ENCODE results near the gene UBASH3A.

The UBASH3A gene

DNA sequence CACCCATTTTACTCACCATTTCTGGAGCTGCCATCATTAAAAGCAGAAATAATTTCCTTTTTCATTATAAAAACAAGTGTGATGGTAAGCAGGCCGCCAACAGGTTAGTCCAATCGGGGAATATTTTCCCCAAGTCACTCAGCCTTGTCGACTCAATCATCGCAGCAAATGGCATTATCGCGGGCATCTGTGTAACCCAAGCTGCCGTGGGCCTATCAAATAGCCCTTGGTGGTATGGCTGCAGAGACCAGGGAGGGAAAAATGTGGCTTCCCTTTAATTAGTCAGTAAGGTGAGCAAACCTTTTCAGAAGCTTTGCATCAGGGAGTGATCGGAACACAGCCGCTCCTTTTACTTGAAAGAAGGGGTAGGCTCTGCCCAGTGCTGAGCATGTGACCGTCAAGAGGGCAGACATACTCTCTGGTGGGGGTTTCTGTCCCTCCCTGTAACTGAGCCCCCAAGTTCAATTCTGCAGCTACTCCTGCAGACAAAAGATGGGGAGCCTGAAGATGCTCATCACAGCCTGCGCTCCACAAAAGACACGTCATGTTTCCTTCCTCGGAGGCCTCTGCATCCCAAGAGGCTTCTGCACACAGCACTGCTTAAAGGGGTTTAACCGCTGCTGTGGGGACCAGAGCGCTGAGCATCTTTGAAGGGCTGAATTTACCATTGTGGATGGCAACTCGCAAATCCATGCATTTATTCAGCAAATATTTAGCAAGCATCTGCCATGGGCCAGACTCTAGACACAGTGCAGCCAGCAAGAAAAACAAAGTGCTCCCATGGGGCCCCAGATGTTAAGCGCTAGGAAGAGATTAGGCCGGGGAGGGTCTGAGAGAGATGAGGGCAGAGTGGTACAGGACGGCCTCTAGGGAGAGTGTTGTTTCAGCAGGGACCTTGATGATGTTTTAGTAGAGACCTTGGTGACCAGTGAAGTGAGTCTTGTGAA, 6.6 kb upstream of the UBASH3A start:
- Histone ChIP-seq H3K4me3 (no peak overlapping the region), H3K27ac (no peak overlapping the region), H3K4me1 (no peaks in the 10 kb centered on the region), H3K9me3 (no peaks in the 10 kb centered on the region), H3K27me3 (peaks cover 0 to 15% of the 10 kb centered on the region in 2 donors), H3K36me3 (no peaks in the 10 kb centered on the region)
- no peak for DNase-seq
- intact Hi-C loops (cut with DNase I; ENCODE audit: low total_unique reads) = no loop called here
- TF ChIP-seq, protein P1, sequence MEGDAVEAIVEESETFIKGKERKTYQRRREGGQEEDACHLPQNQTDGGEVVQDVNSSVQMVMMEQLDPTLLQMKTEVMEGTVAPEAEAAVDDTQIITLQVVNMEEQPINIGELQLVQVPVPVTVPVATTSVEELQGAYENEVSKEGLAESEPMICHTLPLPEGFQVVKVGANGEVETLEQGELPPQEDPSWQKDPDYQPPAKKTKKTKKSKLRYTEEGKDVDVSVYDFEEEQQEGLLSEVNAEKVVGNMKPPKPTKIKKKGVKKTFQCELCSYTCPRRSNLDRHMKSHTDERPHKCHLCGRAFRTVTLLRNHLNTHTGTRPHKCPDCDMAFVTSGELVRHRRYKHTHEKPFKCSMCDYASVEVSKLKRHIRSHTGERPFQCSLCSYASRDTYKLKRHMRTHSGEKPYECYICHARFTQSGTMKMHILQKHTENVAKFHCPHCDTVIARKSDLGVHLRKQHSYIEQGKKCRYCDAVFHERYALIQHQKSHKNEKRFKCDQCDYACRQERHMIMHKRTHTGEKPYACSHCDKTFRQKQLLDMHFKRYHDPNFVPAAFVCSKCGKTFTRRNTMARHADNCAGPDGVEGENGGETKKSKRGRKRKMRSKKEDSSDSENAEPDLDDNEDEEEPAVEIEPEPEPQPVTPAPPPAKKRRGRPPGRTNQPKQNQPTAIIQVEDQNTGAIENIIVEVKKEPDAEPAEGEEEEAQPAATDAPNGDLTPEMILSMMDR (IDR thresholded peaks at IDR 0.05) = no peak

DNA sequence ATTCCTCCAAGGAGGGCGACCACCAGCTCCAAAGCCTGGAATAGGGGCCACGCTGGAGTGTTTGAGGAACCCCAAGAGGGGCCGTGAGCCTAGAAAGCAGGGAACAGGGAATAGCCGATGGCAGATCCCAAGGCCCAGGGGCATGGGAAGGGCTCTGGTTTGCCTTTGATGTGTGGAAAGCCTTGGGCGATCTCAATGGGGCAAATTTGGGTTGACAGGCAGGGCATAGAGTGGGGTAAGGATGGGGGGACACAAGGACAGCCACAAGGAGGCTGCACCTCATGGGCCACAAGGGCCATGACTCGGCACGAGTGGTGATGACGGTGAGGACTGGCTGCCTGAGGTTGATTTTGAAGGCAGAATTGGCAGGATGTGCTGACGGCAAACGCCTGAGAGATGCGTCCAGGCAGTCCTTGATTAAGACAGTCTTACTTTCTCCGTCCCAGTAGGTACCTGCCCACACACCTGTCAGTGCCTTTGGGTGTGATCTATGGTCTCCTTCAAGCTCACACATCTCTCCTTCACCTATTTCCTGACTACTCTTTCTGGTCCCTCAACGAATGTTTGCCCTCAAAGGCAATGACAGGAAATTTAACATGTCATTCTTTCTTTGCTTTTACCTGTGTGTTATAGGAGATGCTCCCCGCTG, 5.8 kb upstream of the UBASH3A start:
- TF ChIP-seq, protein P1 (IDR thresholded peaks at IDR 0.05) = no peak

GRCh38 chr21:42398436-42399028, 5.2 kb upstream of the UBASH3A start:
- H3K4me1 ChIP-seq = no peaks in the 10 kb centered on the region
- intact Hi-C loops (cut with DNase I; ENCODE audit: low total_unique reads) = no loop called here
- H3K27ac ChIP-seq = no peak overlapping the region
- no peak overlapping the region for H3K4me3 ChIP-seq
- no peaks in the 10 kb centered on the region for H3K36me3 ChIP-seq
- H3K27me3 ChIP-seq = peaks cover 0 to 12% of the 10 kb centered on the region in 2 donors
- no peaks in the 10 kb centered on the region for H3K9me3 ChIP-seq
- DNase-seq = no peak
- TF ChIP-seq, protein P1 (IDR thresholded peaks at IDR 0.05) = no peak

More for the DNA sequence above, 5.8 kb upstream of the UBASH3A start:
- H3K4me1 ChIP-seq = no peaks in the 10 kb centered on the region
- H3K27me3 ChIP-seq = peaks cover 0 to 12% of the 10 kb centered on the region in 2 donors
- no peak for DNase-seq
- intact Hi-C loops (cut with DNase I; ENCODE audit: low total_unique reads) = no loop called here
- no peak overlapping the region for H3K27ac ChIP-seq
- H3K9me3 ChIP-seq = no peaks in the 10 kb centered on the region
- no peaks in the 10 kb centered on the region for H3K36me3 ChIP-seq
- H3K4me3 ChIP-seq = no peak overlapping the region

GRCh38 chr21:42400525-42400924, 3.2 kb upstream of the UBASH3A start:
- TF ChIP-seq, protein P1 (IDR thresholded peaks at IDR 0.05) = no peak
- DNase-seq = no peak
- H3K9me3 ChIP-seq = no peaks in the 10 kb centered on the region
- H3K27ac ChIP-seq = no peak overlapping the region
- no peaks in the 10 kb centered on the region for H3K36me3 ChIP-seq
- intact Hi-C loops (cut with DNase I; ENCODE audit: low total_unique reads) = no loop called here
- no peak overlapping the region for H3K4me3 ChIP-seq
- H3K4me1 ChIP-seq = no peaks in the 10 kb centered on the region
- H3K27me3 ChIP-seq = peaks cover 0 to 12% of the 10 kb centered on the region in 2 donors

DNA sequence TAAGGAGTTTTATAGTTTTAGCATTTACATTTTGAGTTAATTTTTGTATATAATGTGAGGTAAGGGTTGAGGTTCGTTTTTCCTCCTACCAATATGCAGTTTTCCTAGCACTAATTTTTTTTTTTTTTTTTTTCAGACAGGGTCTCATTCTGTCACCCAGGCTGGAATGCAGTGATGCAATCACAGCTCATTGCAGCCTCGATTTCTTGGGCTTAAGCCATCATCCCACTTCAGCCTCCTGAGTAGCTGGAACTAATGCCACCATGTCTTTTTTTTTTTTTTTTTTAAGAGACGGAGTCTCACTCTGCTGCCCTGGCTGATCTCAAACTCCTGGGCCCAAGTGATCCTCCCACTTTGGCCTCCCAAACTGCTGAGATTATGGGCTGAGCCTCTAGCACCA, 2.5 kb upstream of the UBASH3A start:
- H3K4me1 ChIP-seq = no peaks in the 10 kb centered on the region
- TF ChIP-seq, protein P1 (IDR thresholded peaks at IDR 0.05) = no peak
- H3K27ac ChIP-seq = no peak overlapping the region
- intact Hi-C loops (cut with DNase I; ENCODE audit: low total_unique reads) = no loop called here
- DNase-seq = no peak
- H3K4me3 ChIP-seq = no peak overlapping the region
- H3K27me3 ChIP-seq = peaks cover 0 to 11% of the 10 kb centered on the region in 2 donors
- H3K9me3 ChIP-seq = no peaks in the 10 kb centered on the region
- no peaks in the 10 kb centered on the region for H3K36me3 ChIP-seq
